GM19035 (cell line): ENCODE measurements around the gene CFAP99.

Source experiments
- ATAC-seq: cut with Tn5 transposase; IDR thresholded peaks from one replicate; pipeline ENCODE4 v1.9.1; 2021; ENCODE audit not compliant: unreplicated experiment

Gene CFAP99

DNA sequence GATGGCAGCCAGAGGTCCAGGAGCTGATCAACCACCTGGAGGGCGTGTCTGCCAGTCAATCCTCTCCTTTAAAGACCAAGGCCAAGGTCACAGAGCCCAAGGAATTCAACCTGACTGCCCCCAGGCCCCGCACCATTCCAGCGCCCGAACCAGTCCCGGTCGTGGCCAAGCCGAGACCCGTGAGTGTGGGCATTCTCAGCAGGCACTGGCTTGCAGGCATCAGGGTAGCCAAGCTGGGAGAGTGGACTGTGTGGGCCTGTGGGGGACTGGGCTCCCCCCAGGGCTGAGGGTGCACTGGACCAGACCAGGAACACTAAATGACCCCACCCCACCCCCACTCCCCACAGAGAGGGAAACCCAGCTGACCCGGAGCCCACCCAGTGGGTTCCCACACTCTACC lies 26.4 kb downstream of the CFAP99 start:
- ATAC-seq, result no peak

DNA sequence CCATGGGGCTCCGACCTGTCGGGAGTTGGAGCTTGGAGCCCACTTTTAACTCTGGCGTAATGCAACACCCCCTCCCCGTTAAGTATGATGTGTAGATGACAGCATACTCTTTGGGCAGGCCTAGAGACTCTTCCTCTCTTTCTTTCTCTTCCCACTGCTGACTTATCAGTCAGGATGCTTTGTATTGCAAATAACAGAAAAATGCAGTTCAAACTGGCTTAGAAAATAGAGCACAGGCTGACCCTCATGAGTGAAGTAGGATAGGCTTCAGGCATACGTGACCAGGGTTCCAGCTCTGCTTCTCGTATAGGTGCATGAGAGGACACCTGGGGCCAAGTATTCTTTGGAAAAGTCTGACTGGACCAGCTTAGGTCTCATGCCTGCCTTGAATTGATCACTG lies 26.8 kb downstream of the CFAP99 start:
- ATAC-seq, result no peak

DNA sequence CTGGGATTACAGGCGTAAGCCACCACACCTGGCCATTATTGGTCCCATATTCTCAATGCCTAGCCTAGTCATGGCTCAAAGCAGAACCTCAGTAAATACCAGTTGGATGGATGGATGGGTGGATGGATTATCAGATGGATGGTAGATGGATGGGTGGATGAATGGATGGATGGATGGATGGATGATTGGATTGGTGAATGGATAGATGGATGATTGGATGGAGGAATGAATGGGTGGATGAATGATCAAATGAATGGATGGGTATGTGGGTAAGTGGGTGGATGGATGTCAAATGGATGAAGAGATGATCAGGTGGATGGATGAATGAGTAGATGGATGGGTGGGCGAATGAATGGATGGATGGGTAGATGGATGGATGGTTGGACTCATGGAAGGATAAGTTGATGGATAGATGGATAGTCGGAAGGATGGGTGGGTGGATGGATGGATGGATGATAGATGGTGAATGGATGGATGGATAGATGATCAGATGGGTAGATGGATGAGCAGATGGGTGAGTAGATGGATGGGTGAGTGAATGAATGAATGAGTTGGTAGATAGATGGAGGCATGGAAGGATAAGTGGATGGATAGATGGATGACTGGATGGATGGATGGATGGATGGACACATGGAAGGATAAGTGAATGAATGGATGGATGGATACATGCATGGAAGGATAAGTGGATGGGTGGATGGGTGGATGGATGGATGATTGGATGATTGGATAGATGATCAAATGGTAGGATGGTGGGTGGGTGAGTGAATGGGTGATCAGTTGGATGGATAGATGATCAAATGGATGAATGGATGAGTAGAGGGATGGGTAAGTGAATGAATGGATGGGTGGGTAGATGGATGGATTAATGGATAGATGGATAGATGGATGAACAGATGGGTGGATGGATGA lies 28.2 kb downstream of the CFAP99 start:
- no peak for ATAC-seq

DNA sequence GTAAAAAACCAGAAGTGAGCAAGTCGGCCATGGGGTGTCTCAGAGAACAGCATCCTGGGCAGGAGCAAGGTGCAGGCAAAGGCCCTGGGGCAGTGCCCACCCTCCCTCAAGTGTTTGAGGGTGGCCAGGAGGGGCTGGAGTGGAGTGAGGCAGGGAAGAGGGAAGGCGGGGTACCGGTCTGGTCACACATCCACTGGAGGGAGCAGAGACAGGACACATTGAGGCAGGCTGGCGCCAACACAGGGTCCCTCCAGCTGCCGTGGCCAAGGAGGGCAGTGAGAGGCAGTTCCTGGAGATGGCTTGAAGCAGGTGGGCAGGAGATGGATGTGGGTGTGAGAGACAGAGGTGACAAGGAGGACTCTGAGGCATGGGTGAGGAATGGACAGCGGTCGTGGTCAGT lies 29.8 kb downstream of the CFAP99 start:
- no peak for ATAC-seq

DNA sequence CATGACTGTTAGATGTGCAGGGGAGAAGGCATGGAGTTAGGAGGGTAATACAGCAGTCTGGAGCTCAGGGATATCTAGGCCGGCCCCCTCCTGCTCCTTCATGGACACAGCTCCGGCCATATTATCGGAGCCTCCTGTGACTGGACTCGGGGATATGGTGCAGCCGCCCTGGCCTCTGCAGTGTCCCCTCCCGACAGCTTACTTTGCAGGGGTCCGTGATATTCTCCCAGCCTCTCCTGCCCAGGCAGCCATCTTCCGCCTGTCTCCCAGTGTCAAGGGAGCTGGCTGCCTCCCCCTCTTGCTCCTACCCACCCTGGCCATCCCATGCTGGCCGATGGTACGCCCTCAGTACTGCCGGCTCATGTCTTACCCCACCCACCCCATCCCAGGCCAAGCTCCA lies 30.3 kb downstream of the CFAP99 start:
- no peak for ATAC-seq

DNA sequence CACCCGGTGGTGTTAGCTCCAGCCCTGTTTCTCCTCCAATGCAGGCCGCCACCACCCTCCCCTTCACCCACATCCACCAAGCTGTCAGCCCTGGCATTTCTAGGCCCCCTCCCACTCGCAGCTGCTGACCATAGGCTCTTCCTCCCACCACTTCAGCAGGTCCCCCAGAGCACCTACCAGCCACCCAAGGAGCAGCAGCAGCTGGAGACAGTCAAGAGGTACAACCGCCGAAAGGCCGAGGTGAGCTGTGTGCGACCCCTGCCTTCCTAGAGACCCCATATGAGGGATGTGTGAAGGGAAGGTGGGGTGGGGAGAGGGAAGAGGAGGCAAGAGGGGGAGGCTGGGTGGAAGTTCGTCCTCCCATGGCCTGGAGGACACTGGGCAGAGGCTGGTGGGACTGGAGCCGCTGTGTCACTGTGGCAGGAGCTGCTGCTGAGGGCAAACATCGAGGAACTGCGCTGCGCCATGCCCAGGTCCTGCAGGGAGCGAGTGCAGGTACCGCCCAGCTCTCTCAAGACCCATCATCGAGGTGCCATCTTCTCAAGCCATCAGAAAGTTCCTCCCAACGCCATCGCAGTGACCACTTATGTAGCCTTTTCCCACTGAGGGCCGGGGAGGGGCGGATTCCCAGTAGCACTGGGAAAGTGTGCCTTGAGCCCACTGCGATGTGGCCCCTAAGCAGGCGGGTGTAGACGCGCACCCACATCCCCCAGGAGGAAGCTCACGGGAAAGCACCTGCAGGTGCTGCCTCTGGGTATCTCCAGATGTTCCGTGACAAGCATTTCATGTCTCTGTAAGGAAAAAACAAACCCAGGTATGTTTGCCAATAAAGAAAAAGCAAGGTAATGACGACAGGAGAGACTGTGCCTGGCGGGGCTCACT lies 31.0 kb downstream of the CFAP99 start:
- no peak for ATAC-seq

DNA sequence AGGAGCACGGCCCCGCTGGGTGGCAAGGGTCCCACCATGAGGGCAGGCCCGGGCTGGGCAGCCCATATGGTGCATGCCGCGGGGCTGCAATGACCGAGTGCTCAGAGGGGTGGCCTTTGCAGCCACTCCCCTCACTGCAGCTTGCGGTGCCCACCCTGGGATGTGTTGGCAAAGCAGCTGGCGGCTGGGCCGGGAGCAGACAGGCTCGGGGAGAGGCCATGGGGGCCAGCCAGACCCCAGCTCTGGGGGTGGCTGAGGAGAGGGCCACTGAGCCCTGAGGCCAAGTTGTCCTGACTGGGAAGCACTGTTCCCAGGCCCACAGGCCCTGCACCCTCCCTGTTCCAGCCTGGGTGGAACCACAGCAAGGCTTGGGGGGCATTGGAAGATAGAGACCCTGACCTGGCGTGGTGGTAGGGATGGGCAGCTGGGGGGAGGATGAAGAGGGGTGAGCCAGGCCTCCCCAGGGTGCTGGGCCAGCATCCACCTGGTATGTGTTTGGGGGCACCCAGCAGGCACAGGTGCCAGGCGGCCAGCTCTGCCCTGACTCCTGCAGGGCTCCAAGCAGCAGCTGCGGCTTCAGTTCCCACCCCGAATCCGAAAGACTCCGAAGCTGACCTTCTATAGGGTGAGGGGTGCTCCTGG lies 31.8 kb downstream of the CFAP99 start:
- ATAC-seq, result no peak

DNA sequence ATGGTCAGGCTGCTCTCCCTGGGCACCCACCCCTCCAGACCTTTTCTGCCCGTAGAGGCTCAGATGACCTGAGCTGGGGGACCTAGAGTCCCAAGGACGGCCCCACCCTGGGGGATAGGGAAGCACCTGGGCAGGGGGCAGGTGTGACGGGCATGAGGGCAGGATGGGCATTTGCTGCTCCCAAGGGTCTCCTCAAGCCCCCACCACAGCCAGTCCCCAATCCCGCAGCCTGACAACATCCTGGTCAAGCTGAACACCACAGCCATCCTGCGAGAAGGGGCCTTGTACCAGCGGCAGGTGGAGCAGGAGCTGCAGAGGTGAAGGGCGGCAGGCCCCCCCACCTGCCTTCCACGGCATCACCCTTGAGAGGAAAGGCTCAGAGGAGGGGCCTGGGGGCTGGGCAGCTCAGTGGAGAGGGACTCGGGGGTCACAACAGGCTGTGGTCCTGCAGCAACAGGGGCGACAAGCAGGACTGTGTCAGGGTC lies 32.3 kb downstream of the CFAP99 start:
- no peak for ATAC-seq

DNA sequence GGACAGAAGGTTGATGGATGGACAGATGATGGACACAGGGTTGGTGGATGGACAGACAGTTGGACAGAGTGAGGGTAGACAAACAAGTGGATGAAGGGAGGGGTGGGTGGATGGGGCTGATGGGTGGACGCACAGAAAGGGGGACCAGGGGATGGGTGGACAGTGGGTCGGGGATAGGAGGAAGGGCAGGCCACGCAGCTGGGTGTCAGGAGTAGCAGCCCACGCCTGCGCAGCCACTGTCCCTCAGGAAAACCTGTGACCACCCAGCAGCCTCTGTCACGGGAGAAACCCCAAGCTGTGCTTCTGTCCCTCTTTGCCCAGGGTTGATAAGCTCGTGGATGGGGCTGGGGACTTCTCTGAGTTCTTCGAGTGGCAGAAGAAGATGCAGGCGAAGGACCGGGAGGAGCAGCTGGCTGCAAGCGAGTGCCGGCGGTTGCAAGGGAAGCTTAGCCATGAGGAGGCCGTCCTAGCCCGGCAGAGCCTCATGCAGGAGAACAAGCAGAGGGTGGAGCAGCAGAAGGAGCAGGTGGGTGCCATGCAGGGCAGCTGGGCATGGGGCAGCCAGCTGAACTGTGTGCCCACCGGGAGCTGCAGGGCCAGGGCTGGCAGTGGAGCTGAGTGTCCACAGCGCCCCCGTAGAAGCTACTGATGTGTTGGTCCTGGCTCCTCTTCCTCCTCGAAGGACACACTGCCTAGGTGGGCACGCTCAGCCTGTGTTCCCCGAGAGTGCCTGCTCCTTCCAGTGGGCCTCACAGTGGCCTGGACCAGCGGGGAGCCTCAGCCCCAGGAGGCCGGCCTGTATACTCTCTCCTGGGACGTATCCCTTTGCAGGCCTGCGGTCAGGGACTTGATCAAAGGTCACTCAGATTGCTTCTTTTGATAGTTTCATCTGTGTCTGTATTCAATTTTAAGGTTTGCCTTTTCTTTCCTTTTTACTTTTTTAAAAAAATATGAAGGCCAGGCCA lies 33.3 kb downstream of the CFAP99 start:
- no peak for ATAC-seq

DNA sequence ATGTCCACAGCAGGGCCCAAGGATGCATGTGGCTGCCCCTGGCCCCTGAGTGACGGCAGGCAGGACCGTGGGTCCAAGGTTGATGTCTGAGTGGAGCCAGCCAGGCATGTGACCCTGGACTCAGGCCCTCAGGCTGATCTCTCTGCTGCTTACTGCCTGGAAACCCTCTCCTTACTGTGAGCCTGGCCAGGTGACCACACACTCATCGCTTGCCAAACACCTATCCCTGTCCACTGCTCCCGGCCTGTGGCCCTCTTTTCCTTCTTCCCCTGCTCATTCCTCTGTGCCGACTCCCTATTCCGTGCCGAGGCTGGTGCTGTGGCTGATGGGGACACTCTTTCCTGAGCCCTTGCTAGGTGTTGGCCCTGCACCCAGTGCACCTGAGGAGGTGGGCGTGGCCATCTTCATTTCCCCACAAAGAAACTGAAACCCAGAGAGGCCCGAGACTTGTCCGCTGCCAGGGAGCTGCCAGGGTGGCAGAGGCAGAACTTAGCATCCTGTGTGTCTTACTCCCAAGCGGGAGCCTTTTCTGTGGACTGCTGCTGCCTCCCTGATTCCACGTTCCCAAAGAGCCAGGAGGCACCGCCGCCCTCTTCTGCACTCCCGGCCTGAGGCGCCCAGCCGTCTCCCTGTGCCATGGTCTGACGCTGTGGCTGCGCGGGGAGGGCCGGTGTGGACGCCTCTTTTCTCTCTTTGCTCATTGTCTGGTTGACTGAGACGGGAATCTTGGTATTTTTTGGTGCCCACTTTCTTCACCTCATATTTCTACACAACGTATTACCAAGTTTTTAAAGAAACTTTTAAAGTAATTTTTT lies 38.9 kb downstream of the CFAP99 start:
- no peak for ATAC-seq

DNA sequence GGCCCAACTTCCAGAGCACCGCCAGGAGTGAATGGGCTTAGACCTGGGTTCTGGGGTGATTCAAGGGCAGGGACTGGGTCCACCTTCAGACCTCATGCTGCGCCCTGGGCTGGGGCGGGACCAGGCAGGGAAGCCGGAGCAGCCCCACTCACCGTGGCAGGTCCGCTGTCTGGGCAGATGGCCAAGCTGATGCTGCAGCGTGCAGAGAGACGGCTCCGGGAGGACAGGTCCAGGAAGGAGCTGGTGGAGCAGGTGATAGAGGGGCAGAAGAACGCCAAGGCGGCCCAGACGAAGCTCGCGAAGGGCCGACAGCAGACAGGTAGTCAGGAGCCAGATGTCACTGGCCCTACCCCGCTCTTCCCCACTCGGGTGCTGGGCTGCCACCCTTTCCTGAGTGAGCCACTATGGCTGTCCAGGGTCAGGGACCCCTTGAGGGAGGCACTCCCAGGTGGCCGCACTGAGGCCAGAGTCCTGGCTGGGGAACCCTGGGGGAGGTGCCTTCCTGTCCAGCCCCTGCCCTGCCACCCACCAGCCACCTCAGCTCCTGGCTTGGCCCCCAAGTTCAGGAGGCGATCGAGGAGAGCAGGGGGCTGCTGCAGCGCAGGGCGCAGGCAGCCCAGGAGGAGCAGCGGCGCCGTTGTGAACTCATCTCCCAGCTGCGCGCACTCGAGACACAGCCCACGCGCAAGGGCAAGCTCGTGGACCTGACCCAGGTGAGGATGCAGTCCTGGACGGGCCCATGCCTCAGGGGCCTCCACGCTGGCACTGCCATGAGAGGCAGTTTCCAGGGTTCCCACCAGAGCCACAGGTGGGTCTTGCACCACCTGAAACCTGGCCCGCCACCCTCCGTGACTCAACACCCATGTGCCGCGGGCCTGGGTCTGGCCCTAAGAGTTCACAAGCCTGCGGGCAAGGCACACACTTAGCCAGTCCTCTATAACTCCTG lies 40.1 kb downstream of the CFAP99 start:
- ATAC-seq, result no peak

DNA sequence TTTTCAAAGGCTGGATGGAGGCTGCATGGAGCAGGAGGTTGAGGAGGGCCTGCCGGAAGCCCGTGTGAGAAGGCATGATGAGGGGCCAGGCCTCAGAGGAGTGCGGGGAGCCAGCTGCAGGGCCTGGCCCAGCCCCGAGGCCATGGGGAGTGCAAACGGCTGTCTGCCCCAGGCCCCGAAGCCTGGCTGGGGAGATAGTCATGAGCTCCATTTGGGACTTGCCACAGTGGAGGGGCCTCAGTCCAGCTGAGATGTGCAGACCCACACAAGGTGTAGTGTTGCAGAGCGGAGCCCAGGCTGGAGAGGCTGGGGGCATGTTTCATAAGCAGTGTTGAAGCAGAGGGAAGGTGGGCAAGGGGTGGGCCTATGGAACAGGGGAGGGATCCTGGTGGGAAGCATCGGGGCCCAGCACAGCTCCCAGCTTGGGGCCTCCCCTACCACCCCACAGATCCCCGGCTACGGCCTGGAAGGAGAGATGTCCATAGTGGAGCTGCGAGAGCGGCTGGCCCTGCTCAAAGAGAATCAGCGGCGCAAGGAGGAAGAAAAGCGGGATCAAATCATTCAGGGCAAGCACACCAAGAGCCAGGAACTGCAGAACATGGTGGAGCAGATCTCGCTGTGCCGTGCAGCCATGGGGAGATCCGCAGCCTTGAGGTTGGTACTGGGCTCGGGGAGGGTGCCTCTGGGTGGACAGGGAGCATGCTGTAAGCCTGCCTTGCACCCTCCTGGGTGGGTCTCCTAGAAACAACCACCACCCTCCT lies 41.0 kb downstream of the CFAP99 start:
- no peak for ATAC-seq

DNA sequence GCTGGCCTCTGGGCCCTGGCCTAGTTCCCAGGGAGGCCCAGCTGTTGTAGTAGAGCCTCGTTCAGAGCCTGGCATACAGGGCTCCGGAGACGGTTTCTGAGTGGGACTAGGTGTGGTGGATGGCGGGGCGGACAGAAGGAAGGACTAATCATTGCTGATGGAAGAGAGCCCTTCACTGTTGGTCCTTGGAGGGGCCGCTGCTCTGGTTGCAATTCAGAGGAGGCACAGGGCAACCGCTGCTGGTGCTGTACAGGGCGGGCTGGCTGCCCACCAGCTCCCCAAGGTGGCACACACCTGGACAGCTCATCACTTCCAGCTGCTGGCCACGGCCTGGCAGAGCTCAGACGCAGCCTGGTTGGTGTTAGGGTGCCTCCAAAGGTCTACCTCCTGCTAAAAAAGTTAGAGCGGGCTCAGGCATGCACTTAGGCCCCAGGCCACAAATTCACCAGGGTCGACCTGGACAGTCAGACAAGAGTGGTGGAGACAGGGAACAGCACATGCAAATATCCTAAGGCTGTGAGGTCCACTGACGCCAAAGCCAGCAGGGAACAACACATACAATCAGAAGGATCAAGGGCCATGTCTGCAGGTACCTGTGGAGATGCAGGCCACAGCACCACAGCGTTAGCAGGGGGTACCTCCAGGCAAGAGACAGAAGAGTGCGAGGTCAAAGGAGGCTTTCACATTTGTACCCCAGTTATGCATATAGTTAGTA lies 42.6 kb downstream of the CFAP99 start:
- no peak for ATAC-seq

DNA sequence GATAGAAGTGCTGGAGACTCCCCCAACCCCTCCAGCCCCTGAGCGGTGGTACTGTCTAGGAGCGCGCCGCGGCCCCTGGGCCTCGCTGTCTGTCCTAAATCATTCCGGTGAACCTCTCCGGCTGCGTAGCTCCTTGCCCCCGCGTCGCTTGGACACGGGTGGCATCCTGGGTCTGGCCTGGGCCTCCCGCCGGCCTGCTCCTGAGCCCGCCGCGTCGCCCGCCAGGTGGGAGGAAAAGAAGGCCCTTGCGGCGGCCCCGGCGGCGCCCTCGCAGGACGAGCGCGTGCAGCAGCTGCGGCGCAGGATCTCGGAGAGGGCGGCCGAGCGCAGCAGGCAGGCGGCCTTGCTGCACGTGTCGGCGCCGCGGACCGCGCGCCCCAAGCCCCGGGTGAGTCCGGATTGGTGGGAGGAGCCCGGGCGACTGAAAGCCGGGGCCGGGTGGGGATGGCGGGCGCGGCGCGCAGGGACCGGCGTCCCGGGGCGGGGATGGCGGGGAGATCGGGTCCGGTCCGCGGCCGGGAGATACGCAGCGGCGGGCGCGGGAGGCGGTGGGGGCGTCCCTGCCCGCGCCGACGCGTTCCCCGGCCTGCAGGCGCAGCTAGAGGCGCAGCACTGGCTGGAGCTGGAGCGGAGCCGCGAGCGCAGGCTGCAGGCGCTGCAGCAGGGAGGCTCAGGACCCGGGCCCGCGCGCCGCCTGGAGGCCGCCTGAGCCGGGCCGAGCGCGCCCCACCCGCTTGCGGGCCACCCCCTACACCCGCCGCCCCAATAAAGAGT lies 43.6 kb downstream of the CFAP99 start:
- ATAC-seq, result peak; percentile 79

DNA sequence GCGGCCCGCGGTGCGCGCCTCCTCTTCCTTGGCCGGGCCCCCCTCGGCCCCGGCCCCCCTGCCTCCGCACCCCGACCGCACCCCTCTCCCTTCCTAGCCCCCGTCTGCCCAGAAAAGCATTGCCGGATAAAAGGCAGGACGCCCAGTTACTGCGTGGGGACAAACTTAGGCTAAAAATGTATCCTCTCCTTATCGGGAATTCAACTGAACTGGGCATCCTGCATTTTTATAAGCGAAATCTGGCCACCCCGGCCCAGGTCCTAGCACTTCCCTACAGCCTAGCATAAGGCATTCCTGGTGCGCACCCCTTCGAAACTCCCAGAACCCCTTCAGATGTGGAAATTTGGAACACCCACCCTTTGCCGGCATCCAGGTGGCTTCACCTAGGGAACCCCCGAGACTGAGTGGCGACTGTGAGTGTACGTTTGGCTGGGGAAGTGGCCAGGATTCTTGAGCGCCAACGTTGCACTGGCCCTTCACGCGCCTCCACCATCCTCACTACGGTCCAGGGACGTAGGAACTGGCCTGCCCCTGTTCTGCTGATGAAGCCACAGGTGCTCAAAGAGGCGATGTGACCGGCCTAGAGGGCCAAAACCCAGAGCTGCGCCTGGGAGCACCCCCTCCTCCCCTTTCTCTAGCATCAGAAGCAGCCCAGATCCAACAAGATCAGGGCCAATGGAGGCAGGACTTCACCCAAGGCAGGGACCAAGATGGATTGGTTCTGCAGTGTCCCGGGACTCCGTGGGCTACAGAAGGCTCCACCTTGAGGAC lies 44.4 kb downstream of the CFAP99 start:
- no peak for ATAC-seq
